Liver (tissue), 9 donors: Measurements from ENCODE around the gene DDX56. TPM values are rescaled to one million over a fixed set of nuclear protein-coding genes. Genes with fewer than 3 reads are reported as not detected.

Source experiments
- DNase-seq: peaks from one replicate; pipeline ENCODE4 v3.0.0-alpha.2; 2017; ENCODE audit warnings: low spot score
- H3K27ac ChIP-seq, 2 donors: one replicate each; pipeline ENCODE4 v1.7.0; 2013; ENCODE audit warnings: inconsistent platforms in 2 of 2, low read length in 2 of 2, control low read depth in 1 of 2, low read depth in 1 of 2, mild to moderate bottlenecking in 1 of 2
- H3K27me3 ChIP-seq, 4 donors: one replicate each; pipeline versions ENCODE4 v1.6.1 to v1.7.0; 2013; ENCODE audit warnings: low read length in 3 of 4, inconsistent platforms in 1 of 4, mild to moderate bottlenecking in 1 of 4, moderate library complexity in 1 of 4; ENCODE audit not compliant: control insufficient read depth in 4 of 4, insufficient read depth in 4 of 4
- H3K36me3 ChIP-seq, 4 donors: one replicate each; pipeline versions ENCODE4 v1.6.1 to v1.7.0; 2013; ENCODE audit warnings: low read length in 3 of 4, mild to moderate bottlenecking in 3 of 4, low read depth in 1 of 4, moderate library complexity in 1 of 4; ENCODE audit not compliant: control insufficient read depth in 4 of 4, insufficient read depth in 3 of 4
- H3K4me1 ChIP-seq, 4 donors: one replicate each; pipeline versions ENCODE4 v1.6.1 to v1.7.0; 2013; ENCODE audit warnings: low read length in 3 of 4, mild to moderate bottlenecking in 3 of 4, moderate library complexity in 1 of 4; ENCODE audit not compliant: control insufficient read depth in 4 of 4, insufficient read depth in 4 of 4
- H3K4me3 ChIP-seq, 3 donors: one replicate each; pipeline versions ENCODE4 v1.6.1 to v1.7.0; 2013; ENCODE audit warnings: low read length in 3 of 3, control low read depth in 1 of 3, low read depth in 1 of 3, mild to moderate bottlenecking in 1 of 3
- H3K9ac ChIP-seq, 2 donors: one replicate each; pipeline ENCODE4 v1.7.0; 2013; ENCODE audit warnings: low read length in 2 of 2, mild to moderate bottlenecking in 2 of 2, moderate library complexity in 2 of 2, control low read depth in 1 of 2, low read depth in 1 of 2
- H3K9me3 ChIP-seq, 4 donors: one replicate each; pipeline versions ENCODE4 v1.6.1 to v1.7.0; 2013; ENCODE audit warnings: low read length in 3 of 4; ENCODE audit not compliant: control insufficient read depth in 4 of 4
- ATF3 ChIP-seq: IDR thresholded peaks from 2 replicates; pipeline ENCODE4 v1.6.1; 2016; ENCODE audit warnings: antibody characterized with exemption
- CTCF ChIP-seq: fragments of 150-350 bp; IDR thresholded peaks from 2 replicates; pipeline ENCODE4 v1.5.1; 2017; ENCODE audit warnings: improper control_type of control experiment, low read depth, low read length; ENCODE audit not compliant: missing input control
- EGR1 ChIP-seq, 2 donors: IDR thresholded peaks; 2 replicates each; pipeline ENCODE4 v1.6.1; 2016 to 2018; ENCODE audit warnings: antibody characterized with exemption in 2 of 2, low read depth in 2 of 2
- FOXA1 ChIP-seq: IDR thresholded peaks from 2 replicates; pipeline ENCODE4 v1.6.1; 2016; ENCODE audit warnings: antibody characterized with exemption
- FOXA2 ChIP-seq: IDR thresholded peaks from 2 replicates; pipeline ENCODE4 v1.6.1; 2016; ENCODE audit warnings: antibody characterized with exemption
- GABPA ChIP-seq, 2 donors: IDR thresholded peaks in 1 of 2; conservative IDR thresholded peaks in 1 of 2; 2 replicates each; pipeline ENCODE4 v1.6.1; 2016; ENCODE audit warnings: antibody characterized with exemption in 2 of 2, mild to moderate bottlenecking in 1 of 2, moderate library complexity in 1 of 2
- HNF4A ChIP-seq, 2 donors: conservative IDR thresholded peaks; 2 replicates each; pipeline ENCODE4 v1.6.1; 2016; ENCODE audit warnings: antibody characterized with exemption in 2 of 2, mild to moderate bottlenecking in 2 of 2
- HNF4G ChIP-seq: IDR thresholded peaks from 2 replicates; pipeline ENCODE4 v1.6.1; 2016; ENCODE audit warnings: antibody characterized with exemption
- JUND ChIP-seq, 2 donors: IDR thresholded peaks; 2 replicates each; pipeline ENCODE4 v1.6.1; 2016; ENCODE audit warnings: antibody characterized with exemption in 2 of 2
- MAX ChIP-seq: IDR thresholded peaks from 2 replicates; pipeline ENCODE4 v1.6.1; 2016; ENCODE audit warnings: antibody characterized with exemption
- NR2F2 ChIP-seq: IDR thresholded peaks from 2 replicates; pipeline ENCODE4 v1.6.1; 2016; ENCODE audit warnings: antibody characterized with exemption
- RAD21 ChIP-seq, 2 donors: IDR thresholded peaks; 2 replicates each; pipeline ENCODE4 v1.6.1; 2016; ENCODE audit warnings: antibody characterized with exemption in 2 of 2, mild to moderate bottlenecking in 2 of 2
- REST ChIP-seq: IDR thresholded peaks from 2 replicates; pipeline ENCODE4 v1.6.1; 2016; ENCODE audit warnings: antibody characterized with exemption, mild to moderate bottlenecking
- RXRA ChIP-seq, 2 donors: IDR thresholded peaks; 2 replicates each; pipeline ENCODE4 v1.6.1; 2017 to 2018; ENCODE audit warnings: antibody characterized with exemption in 2 of 2, mild to moderate bottlenecking in 1 of 2
- TAF1 ChIP-seq: conservative IDR thresholded peaks from 2 replicates; pipeline ENCODE4 v1.6.1; 2016; ENCODE audit warnings: antibody characterized with exemption, mild to moderate bottlenecking
- YY1 ChIP-seq: IDR thresholded peaks from 2 replicates; pipeline ENCODE4 v1.6.1; 2016; ENCODE audit warnings: antibody characterized with exemption, mild to moderate bottlenecking
- ZBTB33 ChIP-seq: IDR thresholded peaks from 2 replicates; pipeline ENCODE4 v1.6.1; 2016; ENCODE audit warnings: antibody characterized with exemption
- WGBS: extraction: QIAGEN DNeasy Blood & Tissue Kit; methylation state at CpG from one replicate; pipeline ENCODE4 v1.1.7; 2013; 5-methylcytosine and 5-hydroxymethylcytosine counted together
- polyA plus RNA-seq, 2 donors: library from polyadenylated mRNA; stranded (reverse) in 1 of 2; unstranded in 1 of 2; fragments of 200-250 nt in 1 of 2; fragments of >200 nt in 1 of 2; fragmentation: Nextera tagmentation in 1 of 2; extraction: Ambion mirVana in 1 of 2; gene quantifications; one replicate each; pipeline versions ENCODE4 v1.2.1 to v1.2.3, GENCODE V29; 2013 to 2015
- total RNA-seq, 2 donors: library from RNA; depleted of rRNA; stranded (reverse); fragments of >200 nt; gene quantifications; one replicate each; pipeline ENCODE4 v1.2.3, GENCODE V29; 2014
- donor health status: healthy.
- donor health status: healthy.
- donor health status: healthy.
- donor health status: healthy.
- donor health status: healthy.

Gene DDX56
- total and polyA plus RNA-seq, 4 donors, result 24.3 to 42.1 (median 31.9) TPM

GRCh38 chr7:44595934-44596635, 22.4 kb upstream of the DDX56 start:
- no peak overlapping the region for H3K9ac ChIP-seq
- WGBS, result 87% methylated on average over 5 of the region's 5 CpGs
- no peaks in the 10 kb centered on the region for H3K4me1 ChIP-seq
- no peak for DNase-seq
- no peaks in the 10 kb centered on the region for H3K36me3 ChIP-seq
- H3K27me3 ChIP-seq, result no peaks in the 10 kb centered on the region
- no peak overlapping the region for H3K27ac ChIP-seq
- H3K4me3 ChIP-seq, result no peak overlapping the region
- TF ChIP-seq MAX (no peak), CTCF (no peak), REST (no peak), ZBTB33 (no peak), ATF3 (no peak), FOXA1 (no peak), HNF4A (conservative IDR thresholded peaks at IDR 0.05) (no peak), EGR1 (IDR thresholded peaks at IDR 0.05; ENCODE audit: low read depth in 2 of 2) (no peak), RXRA (IDR thresholded peaks at IDR 0.05) (no peak), JUND (IDR thresholded peaks at IDR 0.05) (no peak), TAF1 (no peak), YY1 (no peak), HNF4G (no peak), GABPA (IDR thresholded peaks at IDR 0.05 in 1 of 2, conservative IDR thresholded peaks at IDR 0.05 in 1 of 2) (no peak), FOXA2 (no peak)
- H3K9me3 ChIP-seq, result no peaks in the 10 kb centered on the region

- DNase-seq, result no peak
- no peaks in the 10 kb centered on the region for H3K9me3 ChIP-seq
- no peak overlapping the region for H3K9ac ChIP-seq
- H3K27me3 ChIP-seq, result no peaks in the 10 kb centered on the region
- WGBS, result 91% methylated on average over 1 of the region's 1 CpG
- no peak for TF ChIP-seq HNF4G
- no peak for TF ChIP-seq ZBTB33
- TF ChIP-seq NR2F2, result no peak
- TF ChIP-seq ATF3, result no peak
- no peak for TF ChIP-seq FOXA2
- no peak for TF ChIP-seq FOXA1
- TF ChIP-seq RAD21 (IDR thresholded peaks at IDR 0.05), result no peak
- no peak for TF ChIP-seq RXRA (IDR thresholded peaks at IDR 0.05)
- TF ChIP-seq REST, result no peak
- H3K4me3 ChIP-seq, result no peak overlapping the region
- no peaks in the 10 kb centered on the region for H3K36me3 ChIP-seq
- peaks cover 0 to 5% (median 0%) of the 10 kb centered on the region in 4 donors for H3K4me1 ChIP-seq
- no peak overlapping the region for H3K27ac ChIP-seq
Observed at GRCh38 chr7:44590910-44591309, 17.2 kb upstream of the DDX56 start.
